Peyer's patch (tissue), 4 donors: Measurements from ENCODE around the gene MACROH2A2. TPM values are rescaled to one million over a fixed set of nuclear protein-coding genes. Genes with fewer than 3 reads are reported as not detected.
"Not testable (repeated sequence)": the region's sequence is repeated elsewhere in the genome, so short reads cannot be mapped to it uniquely, and the experiment has no call there.

Experiments used
- DNase-seq, 3 donors: peaks; one replicate each; pipeline ENCODE4 v3.0.0-alpha.2; 2017 to 2019
- H3K27ac ChIP-seq, 4 donors: fragments of 200-600 bp; sonication (generic); one replicate each; pipeline ENCODE4 v1.5.1; 2016 to 2019
- H3K27me3 ChIP-seq, 2 donors: fragments of 200-600 bp; sonication (generic); one replicate each; pipeline ENCODE4 v1.5.1; 2019
- H3K36me3 ChIP-seq, 3 donors: fragments of 200-600 bp; sonication (generic); one replicate each; pipeline ENCODE4 v1.5.1; 2016 to 2019
- H3K4me1 ChIP-seq, 4 donors: fragments of 200-600 bp; sonication (generic); one replicate each; pipeline ENCODE4 v1.5.1; 2016 to 2019
- H3K4me3 ChIP-seq, 4 donors: fragments of 200-600 bp; sonication (generic); 1 replicate in 3 of 4; 2 replicates in 1 of 4; pipeline ENCODE4 v1.5.1; 2016 to 2019; ENCODE audit warnings: mild to moderate bottlenecking in 1 of 4
- H3K9me3 ChIP-seq, 4 donors: fragments of 200-600 bp; sonication (generic); one replicate each; pipeline ENCODE4 v1.5.1; 2016 to 2019; ENCODE audit warnings: mild to moderate bottlenecking in 1 of 4
- POLR2A ChIP-seq, 2 donors: fragments of 450-650 bp; IDR thresholded peaks; one replicate each; pipeline ENCODE4 v1.5.1; 2017; ENCODE audit warnings: antibody characterized with exemption in 2 of 2, mild to moderate bottlenecking in 2 of 2, moderate library complexity in 2 of 2
- total RNA-seq, 4 donors: library from RNA; depleted of rRNA; stranded (reverse); fragments of >200 nt; gene quantifications; one replicate each; pipeline ENCODE4 v1.1.0, GENCODE V29; 2016
- TF ChIP-seq, protein P1 (sequence below), 6 experiments: fragments of 450-650 bp in 4 of 6; fragments of 200-600 bp in 2 of 6; sonication (generic) in 1 of 6; IDR thresholded peaks; one replicate each; pipeline ENCODE4 v1.5.1; 2017 to 2019; ENCODE audit warnings: antibody characterized with exemption in 6 of 6, mild to moderate bottlenecking in 3 of 6, moderate library complexity in 1 of 6

MACROH2A2 gene
- total RNA-seq, 4 donors from 2014 or later: 10.4 to 18.2 (median 13.6) TPM

DNA sequence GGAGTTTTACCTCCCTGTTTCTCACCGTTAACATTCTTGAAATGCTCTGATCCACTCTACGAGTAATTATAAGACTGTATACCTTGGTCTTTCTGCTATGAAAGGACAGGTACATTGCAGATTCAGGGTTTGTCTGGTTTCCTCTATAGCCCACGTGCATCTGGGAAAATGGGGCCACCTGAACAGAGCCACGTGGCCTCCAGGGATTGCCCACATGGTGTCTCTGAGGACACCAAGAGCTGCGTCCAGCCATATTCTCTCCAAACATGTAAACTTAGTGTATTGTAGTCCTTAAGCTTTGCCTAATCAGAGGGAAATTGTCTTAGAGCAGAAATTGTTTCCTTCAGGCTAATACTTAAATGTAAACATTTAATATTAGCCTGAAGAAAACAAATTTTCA is 16.7 kb downstream of the MACROH2A2 start:
- Histone ChIP-seq H3K36me3 (no peaks in the 10 kb centered on the region), H3K4me3 (no peak overlapping the region), H3K4me1 (no peaks in the 10 kb centered on the region), H3K9me3 (no peaks in the 10 kb centered on the region), H3K27me3 (no peaks in the 10 kb centered on the region), H3K27ac (no peak overlapping the region)
- TF ChIP-seq POLR2A (IDR thresholded peaks at IDR 0.05): no peak
- TF ChIP-seq, protein P1, sequence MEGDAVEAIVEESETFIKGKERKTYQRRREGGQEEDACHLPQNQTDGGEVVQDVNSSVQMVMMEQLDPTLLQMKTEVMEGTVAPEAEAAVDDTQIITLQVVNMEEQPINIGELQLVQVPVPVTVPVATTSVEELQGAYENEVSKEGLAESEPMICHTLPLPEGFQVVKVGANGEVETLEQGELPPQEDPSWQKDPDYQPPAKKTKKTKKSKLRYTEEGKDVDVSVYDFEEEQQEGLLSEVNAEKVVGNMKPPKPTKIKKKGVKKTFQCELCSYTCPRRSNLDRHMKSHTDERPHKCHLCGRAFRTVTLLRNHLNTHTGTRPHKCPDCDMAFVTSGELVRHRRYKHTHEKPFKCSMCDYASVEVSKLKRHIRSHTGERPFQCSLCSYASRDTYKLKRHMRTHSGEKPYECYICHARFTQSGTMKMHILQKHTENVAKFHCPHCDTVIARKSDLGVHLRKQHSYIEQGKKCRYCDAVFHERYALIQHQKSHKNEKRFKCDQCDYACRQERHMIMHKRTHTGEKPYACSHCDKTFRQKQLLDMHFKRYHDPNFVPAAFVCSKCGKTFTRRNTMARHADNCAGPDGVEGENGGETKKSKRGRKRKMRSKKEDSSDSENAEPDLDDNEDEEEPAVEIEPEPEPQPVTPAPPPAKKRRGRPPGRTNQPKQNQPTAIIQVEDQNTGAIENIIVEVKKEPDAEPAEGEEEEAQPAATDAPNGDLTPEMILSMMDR (IDR thresholded peaks at IDR 0.05): no peak
- DNase-seq: no peak

DNA sequence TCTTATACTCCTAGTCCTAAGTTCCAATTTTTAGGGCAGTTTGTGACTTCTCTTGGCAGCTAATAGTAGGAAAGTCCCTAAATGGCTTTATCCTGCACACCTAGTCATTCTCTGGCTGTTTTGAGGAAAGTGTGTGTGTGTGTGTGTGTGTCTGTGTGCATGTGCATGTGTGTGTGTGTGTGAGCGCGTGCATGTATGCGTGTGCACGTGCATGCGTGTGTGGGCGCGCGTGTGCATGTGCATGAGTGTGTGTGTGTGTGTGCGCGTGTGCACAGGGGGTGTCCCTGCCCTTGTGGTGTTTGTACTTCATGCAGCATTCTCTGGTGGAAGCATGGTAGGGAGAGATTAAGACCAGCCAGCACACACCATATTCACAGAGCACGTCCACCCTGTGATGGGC is 18.2 kb downstream of the MACROH2A2 start:
- H3K27me3 ChIP-seq: no peaks in the 10 kb centered on the region
- TF ChIP-seq, protein P1 (IDR thresholded peaks at IDR 0.05): no peak
- TF ChIP-seq POLR2A (IDR thresholded peaks at IDR 0.05): no peak
- DNase-seq: no peak
- H3K9me3 ChIP-seq: no peaks in the 10 kb centered on the region
- H3K27ac ChIP-seq: no peak overlapping the region
- H3K4me1 ChIP-seq: no peaks in the 10 kb centered on the region
- no peak overlapping the region for H3K4me3 ChIP-seq
- no peaks in the 10 kb centered on the region for H3K36me3 ChIP-seq

- no peak overlapping the region for H3K27ac ChIP-seq
- no peaks in the 10 kb centered on the region for H3K4me1 ChIP-seq
Measured at GRCh38 chr10:70074165-70074564, 21.5 kb downstream of the MACROH2A2 start.

GRCh38 chr10:70074971-70075370 is 22.3 kb downstream of the MACROH2A2 start:
- no peaks in the 10 kb centered on the region for H3K9me3 ChIP-seq
- no peak overlapping the region for H3K27ac ChIP-seq
- H3K36me3 ChIP-seq: no peaks in the 10 kb centered on the region
- DNase-seq: no peak
- H3K4me3 ChIP-seq: no peak overlapping the region
- H3K4me1 ChIP-seq: no peaks in the 10 kb centered on the region
- TF ChIP-seq, protein P1 (IDR thresholded peaks at IDR 0.05): no peak
- TF ChIP-seq POLR2A (IDR thresholded peaks at IDR 0.05): no peak
- no peaks in the 10 kb centered on the region for H3K27me3 ChIP-seq

More at GRCh38 chr10:70074165-70074564, 21.5 kb downstream of the MACROH2A2 start:
- H3K27me3 ChIP-seq: no peaks in the 10 kb centered on the region
- no peaks in the 10 kb centered on the region for H3K36me3 ChIP-seq
- no peak overlapping the region for H3K4me3 ChIP-seq
- H3K9me3 ChIP-seq: no peaks in the 10 kb centered on the region
- no peak for DNase-seq
- TF ChIP-seq POLR2A (IDR thresholded peaks at IDR 0.05): no peak
- TF ChIP-seq, protein P1 (IDR thresholded peaks at IDR 0.05): no peak

- TF ChIP-seq, protein P1 (IDR thresholded peaks at IDR 0.05): no peak
- no peak for TF ChIP-seq POLR2A (IDR thresholded peaks at IDR 0.05)
- DNase-seq: no peak
- Histone ChIP-seq H3K4me3 (no peak overlapping the region), H3K27ac (no peak overlapping the region), H3K27me3 (no peaks in the 10 kb centered on the region), H3K4me1 (no peaks in the 10 kb centered on the region), H3K36me3 (no peaks in the 10 kb centered on the region), H3K9me3 (no peaks in the 10 kb centered on the region)
Measured at GRCh38 chr10:70078329-70078728, 25.7 kb downstream of the MACROH2A2 start.

- no peak for DNase-seq
- TF ChIP-seq, protein P1 (IDR thresholded peaks at IDR 0.05): no peak
- TF ChIP-seq POLR2A (IDR thresholded peaks at IDR 0.05): no peak
- Histone ChIP-seq H3K36me3 (no peaks in the 10 kb centered on the region), H3K27me3 (no peaks in the 10 kb centered on the region), H3K9me3 (no peaks in the 10 kb centered on the region), H3K4me1 (no peaks in the 10 kb centered on the region), H3K4me3 (no peak overlapping the region), H3K27ac (no peak overlapping the region)
Measured at GRCh38 chr10:70078937-70079336, 26.3 kb downstream of the MACROH2A2 start.

DNA sequence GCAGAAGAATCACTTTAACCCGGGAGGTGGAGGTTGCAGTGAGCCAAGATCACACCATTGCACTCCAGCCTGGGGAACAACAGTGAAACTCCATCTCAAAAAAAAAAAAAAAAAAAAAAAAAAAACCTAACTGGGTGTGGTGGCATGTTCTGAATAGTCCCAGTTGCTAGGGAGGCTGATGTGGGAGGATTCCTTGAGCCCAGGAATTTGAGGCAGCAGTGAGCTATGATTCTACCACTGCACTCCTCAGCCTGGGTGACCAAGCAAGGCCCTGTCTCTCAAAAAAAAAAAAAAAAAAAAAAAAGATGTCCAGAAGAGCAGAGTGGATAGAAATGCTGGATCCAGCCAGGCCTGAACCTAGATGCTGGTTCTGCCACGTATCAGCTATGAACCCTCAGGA is 28.1 kb downstream of the MACROH2A2 start:
- not testable (repeated sequence) for DNase-seq, H3K27ac ChIP-seq, H3K4me3 ChIP-seq, H3K36me3 ChIP-seq, H3K27me3 ChIP-seq, H3K9me3 ChIP-seq, H3K4me1 ChIP-seq
